HCT116 (cell line): ENCODE measurements around the gene SLC35B2. TPM values are rescaled to one million over a fixed set of nuclear protein-coding genes. Genes with fewer than 3 reads are reported as not detected.

ENCODE experiments used
- ATAC-seq: fragments of 200-7000 bp; cut with Tn5 transposase; 2 replicates; pipeline ENCODE4 v1.9.1; 2020; ENCODE audit warnings: mild to moderate bottlenecking, moderate library complexity
- BruUV-seq: library from RNA; stranded (reverse); fragments of 400-500 nt; replicated peaks from 2 replicates; lab custom pipeline; 2021; lab: Mats Ljungman, UMichigan
- CTCF ChIA-PET: fragments of 300-600 bp; sonication (Branson Sonifier 250); formaldehyde crosslinking; loops from one replicate; lab custom pipeline; 2021; ENCODE audit warnings: antibody characterized with exemption; lab: Charles Lee
- POLR2A ChIA-PET: fragments of 300-600, 350-600 bp; sonication (Branson Sonifier 250); formaldehyde crosslinking; loops from one replicate; lab custom pipeline; 2021; ENCODE audit warnings: antibody characterized with exemption; lab: Charles Lee
- RAD21 ChIA-PET, 2 experiments: fragments of 300-600 bp; sonication (Branson Sonifier 250); formaldehyde crosslinking; loops; one replicate each; lab custom pipeline; 2023; ENCODE audit warnings: low total read pairs in 2 of 2; ENCODE audit not compliant: uncharacterized antibody in 2 of 2, unreplicated experiment in 2 of 2, low non-redundant PET in 1 of 2; lab: Charles Lee
- DNase-seq: peaks from one replicate; pipeline ENCODE4 v3.0.0-alpha.2; 2010; ENCODE audit warnings: low read depth, low spot score
- H2AFZ ChIP-seq: fragments of 200-600 bp; shearing (Covaris generic), sonication (generic); 2 replicates; pipeline ENCODE4 v1.6.1; 2017; ENCODE audit warnings: low read depth, mixed run types, mixed read lengths, antibody characterized with exemption, low read length; ENCODE audit not compliant: poor library complexity, severe bottlenecking
- H3K27ac ChIP-seq: 2 replicates; pipeline ENCODE4 v1.5.1; 2012; ENCODE audit warnings: low read depth, low read length
- H3K27me3 ChIP-seq: fragments of 200-600 bp; sonication (generic); 2 replicates; pipeline ENCODE4 v1.6.1; 2016; ENCODE audit warnings: mixed run types, low read length, mixed read lengths; ENCODE audit not compliant: insufficient read depth
- H3K36me3 ChIP-seq, 2 experiments: fragments of 200-500 bp in 1 of 2; fragments of 200-600 bp in 1 of 2; sonication (Bioruptor generic) in 1 of 2; sonication (generic) in 1 of 2; 2 replicates each; pipeline versions ENCODE4 v1.5.1 to v1.6.1; 2014 to 2016; ENCODE audit warnings: low read length in 2 of 2, inconsistent platforms in 1 of 2, mixed read lengths in 1 of 2, mixed run types in 1 of 2; ENCODE audit not compliant: insufficient read depth in 2 of 2, control insufficient read depth in 1 of 2
- H3K4me1 ChIP-seq, 2 experiments: fragments of 200-600 bp in 1 of 2; sonication (generic) in 1 of 2; 2 replicates each; pipeline versions ENCODE4 v1.5.1 to v1.6.1; 2012 to 2017; ENCODE audit warnings: low read length in 2 of 2, inconsistent platforms in 1 of 2, mild to moderate bottlenecking in 1 of 2, mixed read lengths in 1 of 2, mixed run types in 1 of 2, moderate library complexity in 1 of 2; ENCODE audit not compliant: insufficient read depth in 2 of 2, control insufficient read depth in 1 of 2
- H3K4me2 ChIP-seq: fragments of 200-600 bp; sonication (generic); 2 replicates; pipeline ENCODE4 v1.6.1; 2017; ENCODE audit warnings: mixed run types, low read length, mixed read lengths
- H3K4me3 ChIP-seq, 2 experiments: fragments of 200-600 bp in 1 of 2; sonication (generic) in 1 of 2; replicated peaks in 1 of 2; 2 replicates each; pipeline ENCODE4 v1.5.1; 2011 to 2016; ENCODE audit warnings: low read length in 2 of 2, control low read depth in 1 of 2, low read depth in 1 of 2, mild to moderate bottlenecking in 1 of 2, mixed read lengths in 1 of 2, mixed run types in 1 of 2
- H3K79me2 ChIP-seq: fragments of 200-600 bp; sonication (generic); 2 replicates; pipeline ENCODE4 v1.6.1; 2017; ENCODE audit warnings: mild to moderate bottlenecking, mixed run types, low read length, moderate library complexity, mixed read lengths; ENCODE audit not compliant: insufficient read depth
- H3K9ac ChIP-seq: fragments of 200-600 bp; sonication (generic); 2 replicates; pipeline ENCODE4 v1.6.1; 2016; ENCODE audit warnings: low read length, mixed read lengths
- H3K9me2 ChIP-seq: fragments of 200-600 bp; sonication (generic), shearing (Covaris generic); 2 replicates; pipeline ENCODE4 v1.6.1; 2017; ENCODE audit warnings: mixed run types, mild to moderate bottlenecking, moderate library complexity; ENCODE audit not compliant: insufficient read depth
- H3K9me3 ChIP-seq, 2 experiments: fragments of 200-500 bp in 1 of 2; fragments of 200-600 bp in 1 of 2; sonication (Bioruptor generic) in 1 of 2; sonication (generic) in 1 of 2; 2 replicates each; pipeline ENCODE4 v1.6.1; 2014 to 2017; ENCODE audit warnings: low read length in 2 of 2, mixed read lengths in 2 of 2, inconsistent platforms in 1 of 2, low read depth in 1 of 2, mild to moderate bottlenecking in 1 of 2, mixed run types in 1 of 2, moderate library complexity in 1 of 2; ENCODE audit not compliant: control insufficient read depth in 1 of 2, insufficient read depth in 1 of 2
- H4K20me1 ChIP-seq: fragments of 200-600 bp; sonication (generic), shearing (Covaris generic); 2 replicates; pipeline ENCODE4 v1.6.1; 2017; ENCODE audit warnings: mixed run types, mild to moderate bottlenecking, moderate library complexity; ENCODE audit not compliant: insufficient read depth
- CBX3 ChIP-seq: IDR thresholded peaks from 2 replicates; pipeline ENCODE4 v1.6.1; 2012; ENCODE audit warnings: low read depth
- EGR1 ChIP-seq: IDR thresholded peaks from 2 replicates; pipeline ENCODE4 v1.6.1; 2012; ENCODE audit warnings: low read depth
- ELF1 ChIP-seq: IDR thresholded peaks from 2 replicates; pipeline ENCODE4 v1.6.1; 2012; ENCODE audit warnings: low read depth, borderline replicate concordance
- EZH2 ChIP-seq: fragments of 200-600 bp; sonication (generic); IDR thresholded peaks from 2 replicates; pipeline ENCODE4 v1.6.1; 2017; ENCODE audit warnings: antibody characterized with exemption, mixed run types
- EZH2phosphoT487 ChIP-seq: fragments of 200-600 bp; IDR thresholded peaks from 2 replicates; pipeline ENCODE4 v1.6.1; 2018; ENCODE audit warnings: antibody characterized with exemption, borderline replicate concordance
- FOSL1 ChIP-seq: IDR thresholded peaks from 2 replicates; pipeline ENCODE4 v1.6.1; 2012; ENCODE audit warnings: low read depth
- JUND ChIP-seq: IDR thresholded peaks from 2 replicates; pipeline ENCODE4 v1.6.1; 2012
- POLR2A ChIP-seq: IDR thresholded peaks from 2 replicates; pipeline ENCODE4 v1.7.0; 2011; ENCODE audit warnings: borderline replicate concordance; ENCODE audit not compliant: insufficient read depth, insufficient read length; ENCODE audit errors: extremely low read depth
- POLR2AphosphoS5 ChIP-seq: IDR thresholded peaks from 2 replicates; pipeline ENCODE4 v1.6.1; 2011; ENCODE audit warnings: mild to moderate bottlenecking, low read depth, low read length, moderate library complexity
- RAD21 ChIP-seq: IDR thresholded peaks from 2 replicates; pipeline ENCODE4 v1.6.1; 2012; ENCODE audit warnings: low read depth, mild to moderate bottlenecking
- SP1 ChIP-seq: IDR thresholded peaks from 2 replicates; pipeline ENCODE4 v1.6.1; 2012; ENCODE audit warnings: low read depth
- ZFX ChIP-seq: fragments of 450-650 bp; IDR thresholded peaks from 2 replicates; pipeline ENCODE4 v1.6.1; 2017
- ZNF274 ChIP-seq: fragments of 200-500 bp; sonication (Bioruptor generic); IDR thresholded peaks from 2 replicates; pipeline ENCODE4 v1.6.1; 2014; ENCODE audit warnings: mild to moderate bottlenecking, low read depth, low read length, inconsistent platforms
- intact Hi-C: fragments of 100-400 bp; cut with micrococcal nuclease; formaldehyde crosslinking; loops from 2 replicates; pipeline ENCODE4 v1.10.0; 2022
- total RNA-seq: library from RNA; stranded (reverse); gene quantifications from one replicate; pipeline ENCODE4 v1.2.1, GENCODE V29; 2021; ENCODE audit not compliant: unreplicated experiment
- TF ChIP-seq, protein P1 (sequence below): IDR thresholded peaks from 2 replicates; pipeline ENCODE4 v1.6.1; 2012
- TF ChIP-seq, protein P2 (sequence below): IDR thresholded peaks from 2 replicates; pipeline ENCODE4 v1.6.1; 2012; ENCODE audit warnings: low read depth
- TF ChIP-seq, protein P3 (sequence below): IDR thresholded peaks from 2 replicates; pipeline ENCODE4 v1.6.1; 2012
- TF ChIP-seq, protein P4 (sequence below), 3 experiments: fragments of 200-600 bp in 1 of 3; sonication (generic) in 1 of 3; IDR thresholded peaks in 2 of 3; conservative IDR thresholded peaks in 1 of 3; 2 replicates each; pipeline ENCODE4 v1.5.1; 2012 to 2017; ENCODE audit warnings: low read depth in 2 of 3, low read length in 2 of 3, antibody characterized with exemption in 1 of 3, borderline replicate concordance in 1 of 3, control low read depth in 1 of 3, mild to moderate bottlenecking in 1 of 3, mixed read lengths in 1 of 3, mixed run types in 1 of 3, moderate library complexity in 1 of 3; ENCODE audit not compliant: insufficient read depth in 1 of 3
- TF ChIP-seq, protein P5 (sequence below): IDR thresholded peaks from 2 replicates; pipeline ENCODE4 v1.6.1; 2011; ENCODE audit warnings: mild to moderate bottlenecking, low read length, moderate library complexity; ENCODE audit not compliant: insufficient replicate concordance; ENCODE audit errors: extremely low read depth

SLC35B2 gene
- total RNA-seq, 1 experiment from 2014 or later, result 50.5 TPM

DNA sequence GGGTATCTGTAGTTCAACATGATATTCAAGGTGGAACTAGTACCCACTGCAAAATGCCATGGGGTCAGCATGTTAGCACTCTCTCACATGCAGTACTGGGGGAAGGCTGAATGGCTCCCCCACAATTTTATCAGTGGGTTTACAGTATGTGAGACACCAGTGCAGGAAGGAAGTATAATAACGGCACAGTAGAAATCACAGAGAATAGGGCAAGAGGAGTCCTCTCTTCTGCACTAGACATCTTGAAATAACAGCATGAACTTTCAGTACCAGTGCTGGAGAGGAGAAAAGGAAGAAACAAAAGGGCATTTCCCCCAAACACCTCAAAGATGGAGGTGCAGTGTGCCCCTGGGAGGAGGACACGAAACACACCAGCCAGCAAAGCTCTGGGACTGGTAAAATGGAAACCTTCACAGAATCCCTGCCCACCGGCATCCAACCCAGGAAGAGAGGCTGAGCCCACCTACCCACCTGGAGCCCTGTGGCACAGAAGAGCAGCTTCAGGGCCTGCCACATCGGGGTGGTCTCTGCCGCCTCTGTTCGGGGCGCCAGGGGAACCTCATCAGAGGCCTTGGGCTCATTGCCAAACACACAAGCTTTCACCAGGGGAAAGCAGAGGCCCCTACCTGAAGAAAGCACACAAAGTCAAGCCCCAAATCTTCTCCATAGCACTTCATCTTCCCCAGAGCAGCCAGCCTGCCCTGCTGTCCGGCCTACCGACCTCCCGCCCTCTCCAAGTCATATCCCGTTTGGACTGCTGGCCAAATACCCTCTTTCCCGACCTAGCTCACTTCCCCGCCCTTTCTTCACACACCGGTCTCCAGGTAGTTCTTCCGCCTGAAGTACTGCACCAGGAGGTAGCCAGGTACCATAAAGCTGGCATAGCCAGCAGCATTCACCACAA lies 1.2 kb downstream of the SLC35B2 start:
- Histone ChIP-seq H3K9me2 (no peaks in the 10 kb centered on the region), H4K20me1 (peaks cover 32% of the 10 kb centered on the region; the same call in 1 of the 2 replicates), H3K27me3 (no peaks in the 10 kb centered on the region), H3K79me2 (peaks cover 33% of the 10 kb centered on the region), H3K9ac (peak overlapping the region; percentile 93), H3K4me3 (peak overlapping the region; percentile 59 to 92), H3K4me1 (peaks cover 2 to 25% of the 10 kb centered on the region in 2 experiments; a peak in 3 of 4 replicates), H3K4me2 (peak overlapping the region; percentile 99), H2AFZ (no peak overlapping the region), H3K36me3 (peaks cover 29 to 41% of the 10 kb centered on the region in 2 experiments; a peak in 3 of 4 replicates), H3K27ac (peak overlapping the region; percentile 95), H3K9me3 (no peaks in the 10 kb centered on the region)
- TSS peak; percentile 38 for BruUV-seq
- ChIA-PET CTCF (interaction anchor here (0.6 to 2.0 kb wide), 13 partner anchors 10 to 160 kb away, joined by 3 to 16 read pairs (median 4); partner anchors contain the start of genes AARS2 and HSP90AB1), RAD21 (interaction anchor here in 1 of 2 experiments (0.9 kb wide), 1 partner anchor 12 kb away, joined by 3 read pairs; no protein-coding TSS in a partner anchor), POLR2A (interaction anchor here (0.6 to 3.4 kb wide), 8 partner anchors 9 to 84 kb away, joined by 3 to 74 read pairs (median 4); partner anchors contain the start of genes HSP90AB1 and SLC29A1)
- ATAC-seq (peak; percentile 9), DNase-seq (no peak)
- TF ChIP-seq ZNF274 (no peak), JUND (no peak), POLR2A (no peak), SP1 (no peak), POLR2AphosphoS5 (no peak), CBX3 (no peak), ELF1 (no peak), EZH2phosphoT487 (no peak), RAD21 (no peak), FOSL1 (no peak), EGR1 (no peak), EZH2 (no peak), ZFX (no peak)
- TF ChIP-seq, protein P1, sequence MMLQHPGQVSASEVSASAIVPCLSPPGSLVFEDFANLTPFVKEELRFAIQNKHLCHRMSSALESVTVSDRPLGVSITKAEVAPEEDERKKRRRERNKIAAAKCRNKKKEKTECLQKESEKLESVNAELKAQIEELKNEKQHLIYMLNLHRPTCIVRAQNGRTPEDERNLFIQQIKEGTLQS, result no peak
- TF ChIP-seq, protein P2, sequence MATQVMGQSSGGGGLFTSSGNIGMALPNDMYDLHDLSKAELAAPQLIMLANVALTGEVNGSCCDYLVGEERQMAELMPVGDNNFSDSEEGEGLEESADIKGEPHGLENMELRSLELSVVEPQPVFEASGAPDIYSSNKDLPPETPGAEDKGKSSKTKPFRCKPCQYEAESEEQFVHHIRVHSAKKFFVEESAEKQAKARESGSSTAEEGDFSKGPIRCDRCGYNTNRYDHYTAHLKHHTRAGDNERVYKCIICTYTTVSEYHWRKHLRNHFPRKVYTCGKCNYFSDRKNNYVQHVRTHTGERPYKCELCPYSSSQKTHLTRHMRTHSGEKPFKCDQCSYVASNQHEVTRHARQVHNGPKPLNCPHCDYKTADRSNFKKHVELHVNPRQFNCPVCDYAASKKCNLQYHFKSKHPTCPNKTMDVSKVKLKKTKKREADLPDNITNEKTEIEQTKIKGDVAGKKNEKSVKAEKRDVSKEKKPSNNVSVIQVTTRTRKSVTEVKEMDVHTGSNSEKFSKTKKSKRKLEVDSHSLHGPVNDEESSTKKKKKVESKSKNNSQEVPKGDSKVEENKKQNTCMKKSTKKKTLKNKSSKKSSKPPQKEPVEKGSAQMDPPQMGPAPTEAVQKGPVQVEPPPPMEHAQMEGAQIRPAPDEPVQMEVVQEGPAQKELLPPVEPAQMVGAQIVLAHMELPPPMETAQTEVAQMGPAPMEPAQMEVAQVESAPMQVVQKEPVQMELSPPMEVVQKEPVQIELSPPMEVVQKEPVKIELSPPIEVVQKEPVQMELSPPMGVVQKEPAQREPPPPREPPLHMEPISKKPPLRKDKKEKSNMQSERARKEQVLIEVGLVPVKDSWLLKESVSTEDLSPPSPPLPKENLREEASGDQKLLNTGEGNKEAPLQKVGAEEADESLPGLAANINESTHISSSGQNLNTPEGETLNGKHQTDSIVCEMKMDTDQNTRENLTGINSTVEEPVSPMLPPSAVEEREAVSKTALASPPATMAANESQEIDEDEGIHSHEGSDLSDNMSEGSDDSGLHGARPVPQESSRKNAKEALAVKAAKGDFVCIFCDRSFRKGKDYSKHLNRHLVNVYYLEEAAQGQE, result no peak
- TF ChIP-seq, protein P3, sequence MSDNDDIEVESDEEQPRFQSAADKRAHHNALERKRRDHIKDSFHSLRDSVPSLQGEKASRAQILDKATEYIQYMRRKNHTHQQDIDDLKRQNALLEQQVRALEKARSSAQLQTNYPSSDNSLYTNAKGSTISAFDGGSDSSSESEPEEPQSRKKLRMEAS, result no peak
- TF ChIP-seq, protein P4, sequence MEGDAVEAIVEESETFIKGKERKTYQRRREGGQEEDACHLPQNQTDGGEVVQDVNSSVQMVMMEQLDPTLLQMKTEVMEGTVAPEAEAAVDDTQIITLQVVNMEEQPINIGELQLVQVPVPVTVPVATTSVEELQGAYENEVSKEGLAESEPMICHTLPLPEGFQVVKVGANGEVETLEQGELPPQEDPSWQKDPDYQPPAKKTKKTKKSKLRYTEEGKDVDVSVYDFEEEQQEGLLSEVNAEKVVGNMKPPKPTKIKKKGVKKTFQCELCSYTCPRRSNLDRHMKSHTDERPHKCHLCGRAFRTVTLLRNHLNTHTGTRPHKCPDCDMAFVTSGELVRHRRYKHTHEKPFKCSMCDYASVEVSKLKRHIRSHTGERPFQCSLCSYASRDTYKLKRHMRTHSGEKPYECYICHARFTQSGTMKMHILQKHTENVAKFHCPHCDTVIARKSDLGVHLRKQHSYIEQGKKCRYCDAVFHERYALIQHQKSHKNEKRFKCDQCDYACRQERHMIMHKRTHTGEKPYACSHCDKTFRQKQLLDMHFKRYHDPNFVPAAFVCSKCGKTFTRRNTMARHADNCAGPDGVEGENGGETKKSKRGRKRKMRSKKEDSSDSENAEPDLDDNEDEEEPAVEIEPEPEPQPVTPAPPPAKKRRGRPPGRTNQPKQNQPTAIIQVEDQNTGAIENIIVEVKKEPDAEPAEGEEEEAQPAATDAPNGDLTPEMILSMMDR (IDR thresholded peaks at IDR 0.05 in 2 of 3, conservative IDR thresholded peaks at IDR 0.05 in 1 of 3; ENCODE audit: borderline replicate concordance in 1 of 3, insufficient read depth in 1 of 3, low read depth in 2 of 3, low read length in 2 of 3), result no peak
- TF ChIP-seq, protein P5, sequence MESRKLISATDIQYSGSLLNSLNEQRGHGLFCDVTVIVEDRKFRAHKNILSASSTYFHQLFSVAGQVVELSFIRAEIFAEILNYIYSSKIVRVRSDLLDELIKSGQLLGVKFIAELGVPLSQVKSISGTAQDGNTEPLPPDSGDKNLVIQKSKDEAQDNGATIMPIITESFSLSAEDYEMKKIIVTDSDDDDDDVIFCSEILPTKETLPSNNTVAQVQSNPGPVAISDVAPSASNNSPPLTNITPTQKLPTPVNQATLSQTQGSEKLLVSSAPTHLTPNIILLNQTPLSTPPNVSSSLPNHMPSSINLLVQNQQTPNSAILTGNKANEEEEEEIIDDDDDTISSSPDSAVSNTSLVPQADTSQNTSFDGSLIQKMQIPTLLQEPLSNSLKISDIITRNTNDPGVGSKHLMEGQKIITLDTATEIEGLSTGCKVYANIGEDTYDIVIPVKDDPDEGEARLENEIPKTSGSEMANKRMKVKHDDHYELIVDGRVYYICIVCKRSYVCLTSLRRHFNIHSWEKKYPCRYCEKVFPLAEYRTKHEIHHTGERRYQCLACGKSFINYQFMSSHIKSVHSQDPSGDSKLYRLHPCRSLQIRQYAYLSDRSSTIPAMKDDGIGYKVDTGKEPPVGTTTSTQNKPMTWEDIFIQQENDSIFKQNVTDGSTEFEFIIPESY, result no peak
- intact Hi-C loops, result loop anchor here (2.0 kb wide), 1 partner anchor 83 kb away; no protein-coding TSS in a partner anchor
